GM19397 (cell line): ENCODE results near the gene STIM1.

Experiments used
- ATAC-seq: cut with Tn5 transposase; IDR thresholded peaks from one replicate; pipeline ENCODE4 v1.9.1; 2021; ENCODE audit warnings: mild to moderate bottlenecking, moderate library complexity; ENCODE audit not compliant: unreplicated experiment

Gene STIM1

DNA sequence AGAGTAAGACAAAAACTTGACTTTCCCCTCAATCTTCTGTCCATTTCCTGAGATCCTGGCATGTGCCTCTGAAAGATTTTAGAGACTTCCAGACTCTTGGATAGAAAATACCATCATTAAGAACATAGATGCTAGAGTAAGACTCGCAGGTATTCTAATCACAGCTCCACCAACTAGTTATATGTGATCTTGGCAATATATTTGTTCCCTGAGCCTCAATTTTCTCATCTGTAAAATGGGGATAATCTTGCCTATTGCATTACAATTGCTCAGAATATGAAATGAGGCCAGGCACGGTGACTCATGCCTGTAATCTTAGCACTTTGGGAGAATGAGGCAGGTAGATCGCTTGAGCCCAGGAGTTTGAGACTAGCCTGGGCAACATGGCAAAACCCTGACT, 25.4 kb upstream of the STIM1 start:
- no peak for ATAC-seq

DNA sequence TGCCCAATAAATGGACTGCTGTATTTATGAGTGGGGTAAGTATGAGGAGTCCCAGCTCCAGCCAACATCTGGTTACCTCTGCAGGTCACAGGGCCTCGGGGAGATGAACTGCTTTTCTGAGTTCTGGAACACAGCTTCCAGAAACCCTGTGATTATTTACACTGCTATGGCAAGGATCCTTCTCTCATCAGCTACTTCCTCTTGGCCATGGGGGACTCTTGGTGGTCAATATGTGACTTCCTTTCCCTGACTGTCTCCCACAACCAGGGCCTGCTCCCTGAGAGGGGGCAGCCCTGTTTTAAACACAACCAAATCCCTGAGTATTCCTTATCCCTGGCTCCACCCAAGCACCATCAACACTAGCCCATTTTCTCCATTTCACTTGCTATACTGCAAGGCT, 24.7 kb upstream of the STIM1 start:
- ATAC-seq, result no peak

GRCh38 chr11:3831378-3832239, 23.9 kb upstream of the STIM1 start:
- no peak for ATAC-seq

DNA sequence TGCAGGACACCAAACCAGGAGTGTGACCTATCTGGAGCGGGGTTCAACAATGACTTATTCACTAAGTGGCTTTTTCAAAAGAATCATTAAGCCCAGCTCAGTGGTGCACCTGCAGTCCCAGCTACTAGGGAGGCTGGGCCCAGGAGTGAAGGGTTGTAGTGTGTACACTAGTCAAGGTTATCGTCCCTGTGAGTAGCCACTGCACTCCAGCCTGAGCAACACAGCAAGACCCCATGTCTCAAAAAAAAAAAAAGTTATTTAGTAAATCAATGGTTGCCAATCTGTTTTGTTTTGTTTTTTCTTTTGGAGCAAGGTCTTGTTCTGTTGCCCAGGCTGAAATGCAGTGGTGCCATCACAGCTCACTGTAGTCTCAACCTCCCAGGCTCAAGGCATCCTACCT, 22.6 kb upstream of the STIM1 start:
- ATAC-seq, result no peak

DNA sequence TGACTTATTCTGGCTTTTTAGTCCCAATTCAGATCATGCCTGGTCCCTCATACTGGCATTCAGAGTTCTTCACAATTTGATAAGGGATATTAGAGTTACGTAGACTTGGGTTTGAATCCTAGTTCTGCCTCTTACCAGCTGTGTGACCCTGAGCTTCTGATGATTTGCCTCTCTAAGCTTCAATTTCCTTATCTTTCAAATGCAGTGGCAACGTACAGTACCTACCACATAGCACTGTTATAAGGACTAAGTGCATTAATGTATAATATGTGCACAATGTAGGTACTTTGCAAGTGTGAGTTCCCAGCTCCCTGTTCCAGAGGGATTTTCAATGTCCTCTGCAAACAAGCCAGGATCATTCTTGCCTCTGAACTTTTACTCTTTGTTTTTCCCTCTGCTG, 22.0 kb upstream of the STIM1 start:
- ATAC-seq, result no peak

DNA sequence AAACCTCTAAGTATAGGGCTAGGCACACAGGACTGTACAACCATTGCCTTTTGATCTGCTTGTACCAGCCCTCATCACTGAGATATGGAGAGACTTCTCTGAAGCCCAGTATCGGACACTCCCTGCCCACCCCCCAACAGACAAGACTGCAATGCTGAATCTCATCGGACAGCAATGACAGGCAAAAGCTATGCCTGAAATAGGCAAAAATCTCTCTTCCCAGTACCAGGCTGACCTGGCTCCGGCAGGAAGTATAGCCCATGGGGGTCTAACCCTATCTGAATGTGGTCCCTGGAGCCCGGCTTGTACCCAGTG, 21.2 kb upstream of the STIM1 start:
- ATAC-seq, result no peak

DNA sequence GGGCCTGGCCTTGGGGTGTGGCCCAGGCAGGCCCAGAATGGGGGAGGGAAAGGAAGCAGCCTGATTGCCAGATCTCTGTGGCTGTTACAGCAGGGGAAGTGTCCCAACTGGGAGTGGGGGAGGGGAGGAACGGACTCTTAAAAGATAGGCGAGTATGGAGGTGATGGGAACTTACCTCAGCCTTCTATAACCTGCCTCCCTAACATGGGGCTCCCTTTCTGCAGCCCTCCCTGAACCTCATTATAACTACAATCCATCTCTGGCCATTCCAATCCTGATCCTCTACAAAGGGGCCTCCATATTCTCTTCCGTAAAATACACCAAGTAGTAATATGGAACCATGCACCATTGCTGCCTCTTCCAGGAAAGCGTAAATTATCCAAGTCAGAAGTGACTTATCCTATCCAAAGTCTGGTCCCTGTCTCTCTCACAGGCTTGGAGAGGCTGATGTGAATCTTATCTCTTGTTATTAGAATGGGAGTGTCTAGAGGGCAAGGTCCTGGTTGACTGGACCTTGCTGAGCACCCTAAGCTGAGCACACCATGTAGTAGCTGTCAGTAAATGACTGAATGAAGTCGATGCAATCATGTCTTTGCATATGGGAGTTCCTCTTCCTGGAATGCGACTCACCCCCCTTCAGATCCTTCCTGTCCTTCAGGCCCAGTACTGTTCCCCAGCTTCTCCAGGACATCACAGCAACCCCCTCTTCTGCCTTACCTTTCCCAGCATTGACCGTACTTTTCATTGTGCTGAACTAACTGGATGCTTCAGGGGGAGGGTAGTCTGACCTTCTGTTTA, 20.6 kb upstream of the STIM1 start:
- ATAC-seq, result no peak

GRCh38 chr11:3835751-3836150, 19.7 kb upstream of the STIM1 start:
- ATAC-seq, result no peak

- ATAC-seq, result no peak
Measured at GRCh38 chr11:3836903-3837302, 18.6 kb upstream of the STIM1 start.

- ATAC-seq, result no peak
Measured at GRCh38 chr11:3837793-3838192, 17.7 kb upstream of the STIM1 start.

- no peak for ATAC-seq
Measured at GRCh38 chr11:3838504-3838903, 17.0 kb upstream of the STIM1 start.

GRCh38 chr11:3840004-3840869, 15.2 kb upstream of the STIM1 start:
- ATAC-seq, result no peak

DNA sequence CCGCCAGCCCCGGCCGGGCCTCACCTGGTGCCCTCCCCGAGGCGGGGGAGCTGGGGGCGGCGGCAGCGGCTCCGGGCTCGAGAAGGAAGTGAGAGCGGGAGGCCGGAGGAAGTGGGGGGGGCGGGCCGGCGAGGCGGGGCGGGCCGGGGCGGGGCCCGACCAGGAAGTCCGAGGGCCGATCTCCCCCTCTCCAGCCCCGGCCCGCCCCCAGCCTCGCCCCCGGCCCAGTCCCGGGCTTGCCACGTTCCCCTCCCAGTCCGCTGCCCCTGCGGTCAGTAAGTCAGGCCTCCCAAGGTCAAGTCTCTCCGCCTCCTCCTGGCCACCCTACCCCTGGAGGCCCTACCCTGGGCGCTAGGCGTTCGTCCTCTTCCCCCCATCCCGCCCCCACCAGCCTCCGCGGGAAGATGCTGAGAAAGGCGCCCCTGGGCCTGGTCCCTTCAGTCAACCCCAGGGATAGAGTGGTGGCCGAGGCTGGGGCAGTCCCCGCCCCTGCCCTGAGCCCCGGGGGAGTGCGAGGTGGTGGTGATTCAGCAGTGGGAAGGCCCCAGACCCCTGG, 14.5 kb upstream of the STIM1 start, which contains the start of gene RHOG:
Gene RHOG, minus strand, starts transcription at position 90 of the 556 bp plus-strand sequence. CDS start 12,821 bp downstream, outside the sequence.
- peak; percentile 46 for ATAC-seq

GRCh38 chr11:3841426-3842350, 13.8 kb upstream of the STIM1 start:
- peak; percentile 50 for ATAC-seq

- no peak for ATAC-seq
Measured at GRCh38 chr11:3843326-3843725, 12.1 kb upstream of the STIM1 start.

DNA sequence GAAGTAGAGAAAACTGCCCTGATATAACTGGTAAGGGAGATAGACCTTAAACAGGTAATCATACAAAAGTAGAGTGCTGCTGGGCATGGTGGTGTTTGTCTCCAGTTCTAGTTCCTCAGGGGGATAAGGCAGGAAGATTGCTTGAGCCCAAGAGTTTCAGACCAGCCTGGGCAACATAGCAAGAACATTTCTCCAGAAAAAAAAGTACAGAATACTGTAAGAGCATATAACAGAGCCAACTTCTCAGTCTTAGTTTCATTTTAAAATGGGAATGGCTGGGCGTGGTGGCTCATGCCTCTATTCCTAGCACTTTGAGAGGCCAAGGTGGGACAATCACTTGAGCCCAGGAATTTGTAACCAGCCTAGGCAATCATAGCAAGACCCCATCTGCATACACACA, 10.2 kb upstream of the STIM1 start:
- no peak for ATAC-seq

- ATAC-seq, result no peak
Measured at GRCh38 chr11:3845670-3846069, 9.8 kb upstream of the STIM1 start.

- no peak for ATAC-seq
Measured at GRCh38 chr11:3849297-3849874, 6.1 kb upstream of the STIM1 start.

DNA sequence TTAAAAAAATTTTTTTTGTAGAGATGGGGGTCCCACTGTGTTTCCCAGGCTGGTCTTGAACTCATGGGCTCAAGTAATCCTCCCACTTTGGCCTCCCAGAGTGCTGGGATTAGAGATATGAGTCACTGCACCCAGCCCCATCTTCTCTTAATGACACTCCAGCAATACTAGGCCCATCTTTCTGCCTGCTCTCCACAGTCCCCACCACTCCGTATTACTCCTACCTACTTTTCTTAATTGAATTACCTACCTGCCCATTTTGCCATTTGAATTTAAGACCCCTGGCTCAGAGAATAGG, 2.0 kb upstream of the STIM1 start:
- ATAC-seq, result no peak
